ENCODE results near the gene METTL21A.

- no peak for TF ChIP-seq EZH2 (IDR thresholded peaks at IDR 0.05; ENCODE audit: insufficient read depth, poor library complexity, severe bottlenecking)
- TF ChIP-seq EZH2phosphoT487 (IDR thresholded peaks at IDR 0.05; ENCODE audit: insufficient read depth, low read depth) = no peak
Observed at GRCh38 chr2:207655000-207655399, 29.8 kb upstream of the METTL21A start.
